Stimulated activated CD4-positive, alpha-beta T cell treated with anti-CD3 and anti-CD28 coated beads, Interleukin-4, amount 100 ng/mL, for 24 hours (primary cell): ENCODE results near the gene SCEL.
"Not testable (repeated sequence)": the region's sequence is repeated elsewhere in the genome, so short reads cannot be mapped to it uniquely, and the experiment has no call there.

Source experiments
- DNase-seq: peaks from one replicate; pipeline ENCODE4 v3.0.0-alpha.2; 2020

The SCEL gene

DNA sequence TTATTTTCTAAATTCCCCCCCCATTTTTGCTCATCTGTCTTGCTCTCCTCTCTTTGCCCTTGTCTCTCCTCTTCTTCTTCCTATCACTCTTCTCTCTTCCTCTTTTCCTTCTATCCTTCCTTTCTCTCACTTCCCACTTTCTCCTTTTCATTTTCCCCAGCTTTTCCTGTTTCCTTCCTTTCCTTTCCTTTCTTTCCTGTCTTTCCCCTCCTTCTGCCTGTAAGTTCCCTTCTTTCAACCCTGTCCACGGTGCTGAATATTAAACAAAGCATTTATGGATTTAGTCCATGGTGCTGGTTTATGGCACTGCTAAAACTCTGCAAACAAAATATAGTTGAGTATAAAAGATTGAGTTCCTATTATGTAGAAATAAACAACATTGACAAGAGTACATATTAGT, 27.6 kb downstream of the SCEL start:
- DNase-seq: no peak

DNA sequence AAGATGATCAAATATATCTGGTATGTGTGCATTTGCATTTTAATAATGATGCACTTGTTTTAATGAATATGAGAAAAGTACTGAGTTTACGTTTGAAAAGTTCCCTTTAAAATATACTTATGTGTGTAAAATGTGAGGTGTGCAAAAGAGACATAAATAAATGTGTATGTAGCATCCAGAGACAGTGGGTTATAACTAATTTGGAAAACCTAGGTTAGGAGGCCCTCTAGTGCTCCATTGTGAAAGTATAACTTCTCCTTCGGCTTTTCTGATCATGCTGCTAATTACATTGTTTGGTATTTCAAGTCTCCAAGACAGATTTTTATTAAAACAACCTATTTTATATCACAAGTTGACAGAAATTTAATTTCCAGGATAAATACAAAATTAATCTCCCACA, 30.1 kb downstream of the SCEL start:
- no peak for DNase-seq

DNA sequence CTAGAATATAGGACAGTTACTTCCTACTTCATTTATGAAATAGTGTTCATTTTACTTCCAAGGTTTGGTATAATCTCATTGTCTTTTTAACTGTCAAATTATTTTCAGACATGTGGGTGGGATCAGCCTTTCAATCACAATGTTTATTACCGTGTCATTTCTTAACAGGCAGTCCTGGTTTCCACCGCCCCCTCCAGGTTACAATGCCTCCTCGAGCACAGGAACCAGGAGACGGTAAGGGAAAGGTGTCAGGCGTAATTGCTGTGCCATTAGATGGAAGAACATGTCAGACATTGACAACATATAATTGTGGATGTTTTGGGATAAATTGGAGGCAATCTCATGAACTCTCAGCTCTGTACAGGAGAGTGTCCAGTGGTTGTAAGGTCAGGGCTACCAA, 36.5 kb downstream of the SCEL start:
- no peak for DNase-seq

DNA sequence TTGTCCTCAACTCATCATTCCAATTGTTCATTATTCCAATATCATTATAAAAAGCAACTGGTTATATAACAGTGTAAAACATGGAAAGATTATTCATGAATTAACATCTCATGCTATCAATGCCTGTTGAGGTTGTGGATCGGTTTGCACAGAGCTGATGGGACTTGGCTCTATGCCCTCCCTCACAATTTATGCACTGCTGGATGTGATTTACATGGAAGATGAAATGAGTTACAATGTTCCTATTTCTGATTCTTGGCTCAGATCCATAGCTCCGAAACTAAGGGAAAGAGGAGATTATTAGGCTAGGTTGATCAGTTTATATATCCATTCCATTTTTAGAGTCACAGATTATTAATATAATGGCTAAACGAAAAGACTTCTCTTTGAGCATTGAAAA, 38.6 kb downstream of the SCEL start:
- no peak for DNase-seq

DNA sequence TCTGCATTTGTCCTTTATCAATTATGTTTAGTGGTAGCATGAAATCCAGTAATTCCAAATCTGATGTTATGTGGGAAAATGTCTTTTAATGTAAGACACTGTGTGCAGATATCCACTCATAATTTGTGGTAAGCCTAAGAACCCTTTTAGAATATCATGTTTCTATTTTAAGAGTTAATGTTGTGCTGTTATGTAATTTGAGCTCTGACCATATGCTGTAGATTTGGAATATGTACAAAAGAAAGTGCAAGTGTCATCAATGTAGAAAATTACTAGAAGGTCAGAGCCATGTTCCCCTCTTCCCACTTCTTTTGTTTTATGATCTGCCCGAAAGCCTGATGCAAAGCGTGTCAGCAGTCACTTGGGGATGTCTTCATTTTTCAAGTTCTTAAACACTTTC, 44.5 kb downstream of the SCEL start:
- DNase-seq: no peak

DNA sequence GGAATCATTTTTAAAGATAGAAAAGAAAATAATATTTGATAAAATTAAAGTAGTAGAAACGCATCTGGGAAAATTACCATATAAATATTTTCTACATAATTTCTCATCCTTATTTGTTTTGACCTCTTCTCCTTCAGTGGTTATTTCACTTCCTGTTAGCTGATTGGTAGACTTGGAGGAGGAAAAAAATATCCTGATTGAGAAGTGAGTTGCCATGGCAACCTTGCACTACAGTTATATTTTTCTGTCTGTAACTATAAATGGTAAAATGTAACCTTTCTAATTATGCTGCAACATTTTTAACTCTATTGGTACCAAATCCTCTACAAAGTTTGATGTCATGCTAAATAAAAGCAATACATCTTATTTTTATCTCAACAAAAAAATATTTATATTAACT, 45.2 kb downstream of the SCEL start:
- DNase-seq: no peak

DNA sequence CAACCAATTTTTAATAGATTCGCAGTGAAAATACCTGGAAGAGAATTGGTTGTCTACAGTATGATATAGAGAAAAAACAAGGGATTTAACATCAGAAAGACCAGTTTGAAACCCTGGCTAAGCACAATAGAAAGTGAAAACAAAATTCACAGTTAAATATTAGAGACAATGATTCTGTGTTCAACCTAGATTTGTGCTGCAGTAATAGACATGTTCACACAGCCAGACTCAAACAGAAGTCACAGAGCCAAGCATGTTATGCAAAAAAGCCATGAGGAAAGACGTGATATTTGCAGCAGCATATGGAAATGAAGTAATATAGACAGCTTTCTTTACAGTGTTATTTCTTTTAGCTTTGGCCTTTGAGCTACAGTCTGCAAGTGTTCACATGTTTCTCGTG, 48.1 kb downstream of the SCEL start:
- no peak for DNase-seq

DNA sequence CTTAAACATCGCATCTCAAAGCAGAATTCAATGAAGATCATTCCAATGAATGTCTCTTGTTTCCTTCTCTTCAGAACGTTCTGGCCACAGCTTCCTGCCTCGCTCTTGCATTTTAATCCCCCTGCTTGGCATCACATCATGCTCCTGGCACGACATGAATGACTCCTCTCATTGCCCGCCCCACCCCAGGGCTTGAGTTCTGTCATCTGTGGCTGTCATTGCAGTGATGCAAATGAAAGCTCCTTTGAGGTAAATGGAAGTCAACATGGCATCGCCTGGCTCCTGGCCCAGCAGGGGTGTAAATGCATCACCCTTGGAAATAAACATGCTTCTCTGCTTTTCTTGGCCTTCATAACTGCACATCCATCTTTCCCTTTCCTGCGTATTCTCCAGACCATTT, 48.6 kb downstream of the SCEL start:
- no peak for DNase-seq

DNA sequence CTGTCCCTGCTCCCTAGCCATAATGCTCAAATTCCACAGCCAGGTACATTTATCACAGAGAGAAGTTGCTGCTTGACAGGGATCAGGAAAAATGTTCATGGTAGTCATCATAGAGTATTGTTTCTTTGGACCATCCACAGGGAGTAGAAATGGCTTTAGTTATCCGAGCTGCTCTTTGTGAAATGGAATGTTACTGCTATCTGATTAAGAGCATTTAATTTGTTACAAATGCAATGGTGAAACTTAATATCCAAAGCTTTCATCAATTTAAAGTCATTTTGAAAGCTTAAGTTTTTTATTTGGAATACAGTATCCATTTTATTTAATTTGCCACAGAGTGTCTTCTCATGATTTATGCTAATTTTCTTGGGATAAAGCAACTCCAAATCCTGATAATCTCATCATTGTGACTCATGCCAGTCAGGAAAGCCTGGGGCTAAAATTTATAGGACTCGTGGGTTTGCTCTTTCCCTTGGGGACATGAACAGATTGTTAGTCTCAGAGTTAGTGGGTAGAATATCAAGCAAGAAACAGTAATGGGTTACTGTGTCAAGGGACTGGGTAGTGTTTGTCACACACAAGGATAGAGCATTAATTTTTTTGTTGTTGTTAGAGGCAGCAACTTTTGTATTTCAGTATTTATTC, 59.8 kb downstream of the SCEL start:
- DNase-seq: no peak

DNA sequence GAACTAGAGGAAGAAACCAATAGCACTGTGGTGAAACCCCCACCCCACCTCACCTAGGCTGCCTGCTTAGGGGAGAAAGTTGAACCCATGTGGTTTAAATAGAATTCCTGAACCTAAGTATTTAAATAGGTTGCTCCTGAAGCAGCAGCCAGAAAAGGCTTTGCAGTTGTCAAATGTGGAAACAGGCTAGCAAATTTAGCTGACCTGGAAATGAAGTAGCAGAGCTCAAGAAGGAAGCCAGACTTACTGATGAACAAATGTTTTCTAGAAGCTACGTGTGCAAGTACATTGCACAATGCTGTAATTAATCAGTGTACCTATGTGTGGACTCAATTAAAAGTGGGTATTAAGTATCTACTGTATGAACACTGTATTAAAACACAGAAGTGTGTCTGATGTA, 61.3 kb downstream of the SCEL start:
- no peak for DNase-seq

DNA sequence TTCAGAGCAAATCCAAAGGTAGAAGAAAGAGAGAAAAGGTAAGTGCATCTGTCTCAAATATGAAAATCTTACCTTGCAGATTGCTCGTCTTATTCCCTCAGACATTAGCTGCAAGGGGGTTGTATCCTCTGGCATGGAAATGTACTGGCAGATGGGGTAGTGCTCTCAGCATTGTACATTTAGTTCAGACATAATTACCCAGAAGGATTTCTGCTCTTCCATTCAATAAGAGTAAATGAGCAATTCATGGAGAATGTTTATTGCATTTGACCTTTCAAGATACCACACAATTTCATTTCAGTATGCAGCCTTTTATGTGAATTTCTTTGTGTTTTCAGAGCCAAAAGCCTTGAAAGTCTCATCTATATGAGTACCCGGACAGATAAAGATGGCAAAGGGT, 63.8 kb downstream of the SCEL start:
- DNase-seq: no peak

DNA sequence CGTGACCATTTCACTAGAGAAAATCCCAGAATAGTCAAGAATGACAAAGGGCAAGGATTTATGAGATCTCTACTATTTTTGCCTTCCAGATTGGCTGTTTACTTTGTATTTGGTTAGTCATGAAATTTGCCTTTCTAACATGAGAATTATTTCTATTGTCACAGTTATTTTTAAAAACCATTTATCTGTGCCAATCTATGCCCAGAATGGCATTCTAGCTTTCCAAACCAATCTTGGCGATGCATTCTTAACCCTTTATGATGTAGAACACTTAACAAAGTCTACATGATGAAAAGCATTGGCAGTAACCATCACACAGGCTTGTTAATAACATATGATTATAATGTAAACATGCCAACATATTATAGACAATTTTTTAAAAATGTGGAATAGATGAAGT, 65.2 kb downstream of the SCEL start:
- no peak for DNase-seq

DNA sequence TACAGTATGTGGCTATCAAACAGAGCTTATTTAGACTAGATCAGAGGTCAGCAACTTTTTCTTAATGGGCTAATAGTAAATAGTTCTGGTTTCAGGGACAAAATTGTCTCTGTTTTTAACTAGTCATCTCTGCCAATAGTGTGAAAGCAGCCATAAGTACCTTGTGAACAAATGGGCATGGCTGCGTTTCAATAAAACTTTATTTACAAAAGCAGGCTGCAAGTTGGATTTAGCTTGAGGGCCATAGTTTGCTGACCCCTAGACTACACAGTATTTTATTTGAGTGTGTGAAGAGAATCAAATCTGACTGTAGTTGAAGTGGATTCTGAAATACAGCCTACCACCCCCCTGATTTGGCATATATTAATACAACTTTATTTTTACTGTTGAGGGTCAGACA, 75.6 kb downstream of the SCEL start:
- DNase-seq: no peak

DNA sequence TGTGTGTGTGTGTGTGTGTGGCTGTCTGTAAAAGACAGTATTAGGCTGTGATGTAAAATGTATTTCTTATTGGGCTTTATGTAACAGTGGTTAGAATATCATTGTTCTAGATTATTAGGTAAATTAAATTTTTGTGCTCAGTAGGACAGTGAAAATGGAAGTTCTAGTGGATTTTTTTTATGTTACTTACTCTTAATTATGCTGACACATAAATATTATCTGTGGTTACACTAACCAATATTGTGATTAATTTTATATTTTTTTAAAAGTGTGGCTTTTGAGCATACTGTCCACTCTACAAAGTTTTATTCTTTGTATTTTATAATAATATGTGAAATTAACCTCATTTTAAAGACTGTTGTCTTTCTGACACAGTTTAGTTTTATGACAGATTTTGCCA, 80.5 kb downstream of the SCEL start:
- DNase-seq: no peak

DNA sequence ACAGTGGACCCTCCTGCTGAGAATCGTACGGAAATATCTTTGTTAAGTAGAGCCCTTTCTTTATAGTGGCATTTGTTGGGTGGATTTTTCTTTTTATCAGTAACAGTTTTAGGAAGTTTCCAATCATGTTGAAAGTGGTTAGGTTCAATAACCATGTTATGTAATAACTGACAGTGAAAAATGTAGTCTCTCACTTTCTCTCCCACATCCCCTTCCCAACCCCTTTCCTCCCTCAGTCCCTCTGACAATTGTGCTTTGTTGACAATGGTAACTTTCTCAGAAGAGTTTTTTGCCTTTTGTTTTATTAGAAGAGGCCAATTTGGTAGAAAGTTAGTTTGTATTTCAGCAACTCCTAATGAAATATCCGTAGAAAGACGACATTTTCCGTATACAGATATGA, 84.1 kb downstream of the SCEL start:
- DNase-seq: no peak

DNA sequence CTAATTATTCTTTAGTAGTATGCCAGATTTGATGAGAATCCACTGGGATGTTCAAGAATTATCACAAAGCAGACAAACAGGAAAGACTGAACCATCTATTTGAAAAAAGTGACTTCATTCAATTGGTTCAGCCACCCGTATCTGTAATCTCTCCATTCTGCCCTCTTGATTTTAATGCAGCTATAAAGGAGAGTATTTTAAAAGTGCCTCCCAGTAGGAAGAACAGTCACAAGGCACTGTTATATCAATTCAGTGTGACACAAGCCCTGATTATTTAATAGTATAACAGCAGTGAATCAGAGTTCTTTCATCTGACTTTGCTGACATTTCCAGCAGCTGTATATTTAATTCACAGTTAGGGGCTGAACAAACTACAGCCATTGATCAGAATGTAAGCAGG, 84.6 kb downstream of the SCEL start:
- DNase-seq: no peak

DNA sequence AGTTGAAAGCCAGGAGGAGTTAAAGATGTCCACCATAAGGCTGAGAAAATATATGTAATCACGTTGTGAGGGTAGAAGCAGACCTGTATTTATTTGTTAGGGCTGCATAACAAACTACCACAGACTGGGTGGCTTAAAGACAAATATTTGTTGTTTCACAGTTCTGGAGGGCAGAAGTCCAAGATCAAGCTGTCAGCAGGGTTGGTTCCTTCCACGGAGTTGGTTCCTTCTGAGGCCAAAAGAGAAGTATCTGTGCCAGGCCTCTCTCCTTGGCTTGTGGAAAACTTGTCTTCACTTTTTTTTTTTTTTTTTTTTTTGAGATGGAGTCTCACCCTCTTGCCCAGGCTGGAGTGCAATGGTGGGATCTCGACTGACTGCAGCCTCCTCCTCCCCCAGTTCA, 88.3 kb downstream of the SCEL start:
- DNase-seq: no peak

DNA sequence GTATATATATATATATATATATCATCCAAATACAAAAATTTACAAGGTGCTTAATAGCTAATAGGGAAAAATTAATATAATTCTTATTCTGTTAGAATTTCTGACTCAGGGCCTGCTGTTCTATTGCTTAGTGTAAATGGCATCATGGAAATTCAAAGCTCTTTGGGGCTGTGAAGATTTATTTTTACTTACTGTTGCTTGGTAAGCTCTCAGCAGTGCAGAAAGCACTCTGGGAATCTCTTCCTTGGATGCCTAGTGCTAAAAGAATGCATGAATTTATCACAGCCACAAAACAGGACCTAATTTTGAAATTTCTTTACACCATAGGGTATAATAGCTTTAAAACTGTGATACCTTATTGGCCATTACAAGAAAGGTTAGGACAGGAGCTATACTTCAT, 92.7 kb downstream of the SCEL start:
- no peak for DNase-seq

DNA sequence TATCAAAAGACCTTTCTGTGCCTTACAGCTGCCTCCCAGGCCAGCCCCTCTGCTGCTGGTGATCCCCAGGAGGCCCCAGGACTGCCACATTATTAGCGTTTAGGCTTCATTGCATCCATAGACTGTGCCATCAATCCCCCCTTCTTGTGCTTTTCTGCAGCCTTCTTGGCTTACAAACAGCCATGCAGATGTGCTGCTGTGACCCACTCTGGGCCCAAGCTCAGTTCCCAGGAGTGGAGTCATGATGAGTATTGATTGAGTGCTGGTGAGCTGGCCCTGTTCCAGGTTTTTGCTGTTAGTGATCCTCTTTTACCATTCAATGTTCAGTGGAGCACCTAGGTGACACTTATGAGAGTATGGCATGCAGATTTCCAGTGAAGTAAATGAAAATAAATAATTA, 102.1 kb downstream of the SCEL start:
- no peak for DNase-seq

DNA sequence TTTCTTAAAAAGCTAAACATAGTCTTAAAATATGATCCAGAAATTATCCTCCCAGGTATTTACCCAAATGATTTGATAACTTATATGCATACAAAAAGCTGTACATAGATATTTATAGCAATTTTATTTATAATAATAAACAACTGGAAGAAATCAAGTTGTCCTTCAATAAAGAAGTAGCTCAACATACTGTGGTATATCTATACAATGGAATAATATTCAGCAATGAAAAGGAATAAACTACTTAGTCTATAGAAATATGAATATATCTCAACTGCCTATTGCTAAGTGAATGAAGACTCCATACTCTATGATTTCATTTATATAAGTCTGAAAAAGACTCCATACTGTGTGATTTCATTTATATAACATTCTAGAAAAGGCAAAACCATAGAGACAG, 114.9 kb downstream of the SCEL start:
- DNase-seq: no peak

DNA sequence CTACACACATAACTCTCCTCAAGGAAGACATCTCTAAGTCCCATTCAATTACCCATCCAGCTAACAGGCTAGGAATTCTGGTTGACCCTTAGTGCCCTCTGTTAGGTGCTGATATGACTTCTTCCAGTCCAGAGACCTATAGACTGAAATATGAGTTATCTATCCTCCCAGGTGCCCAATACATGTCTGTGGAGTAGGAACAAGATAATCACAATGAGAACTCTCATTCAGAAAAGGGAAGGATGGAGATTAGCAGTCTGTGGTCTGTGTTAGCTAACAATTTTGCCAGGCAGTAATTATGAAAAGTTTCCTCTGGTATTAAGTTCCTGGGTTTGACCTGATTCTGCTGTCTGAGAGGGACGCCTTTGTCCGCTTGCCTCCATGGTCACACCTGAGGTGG, 117.8 kb downstream of the SCEL start:
- no peak for DNase-seq

DNA sequence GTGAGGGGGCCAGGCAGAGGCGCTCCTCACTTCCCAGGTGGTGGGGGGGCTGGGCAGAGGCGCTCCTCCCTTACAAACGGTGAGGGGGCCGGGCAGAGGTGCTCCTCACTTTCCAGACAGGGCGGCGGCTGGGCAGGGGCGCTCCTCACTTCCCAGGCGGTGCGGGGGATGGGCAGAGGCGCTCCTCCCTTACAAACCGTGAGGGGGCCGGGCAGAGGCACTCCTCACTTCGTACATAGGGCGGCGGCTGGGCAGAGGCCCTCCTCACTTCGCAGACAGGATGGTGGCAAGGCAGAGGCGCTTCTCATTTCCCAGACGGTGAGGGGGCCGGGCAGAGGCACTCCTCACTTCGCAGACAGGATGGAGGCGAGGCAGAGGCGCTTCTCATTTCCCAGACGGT, 124.5 kb downstream of the SCEL start:
- DNase-seq: not testable (repeated sequence)

DNA sequence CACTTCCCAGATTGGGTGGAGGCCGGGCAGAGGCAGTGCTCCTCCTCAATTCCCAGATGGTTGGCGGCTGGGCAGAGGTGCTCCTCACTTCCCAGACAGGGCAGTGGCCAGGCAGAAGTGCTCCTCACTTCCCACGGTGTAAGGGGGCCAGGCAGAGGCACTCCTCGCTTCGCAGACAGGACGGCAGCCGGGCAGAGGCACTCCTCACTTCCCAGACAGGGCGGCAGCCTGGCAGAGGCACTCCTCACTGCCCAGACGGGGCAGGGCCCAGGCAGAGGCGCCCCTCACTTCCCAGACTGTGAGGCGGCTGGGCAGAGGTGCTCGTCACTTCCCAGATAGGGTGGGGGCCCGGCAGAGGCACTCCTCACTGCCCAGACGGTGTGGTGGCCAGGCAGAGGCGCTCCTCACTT, 125.3 kb downstream of the SCEL start:
- no peak for DNase-seq

DNA sequence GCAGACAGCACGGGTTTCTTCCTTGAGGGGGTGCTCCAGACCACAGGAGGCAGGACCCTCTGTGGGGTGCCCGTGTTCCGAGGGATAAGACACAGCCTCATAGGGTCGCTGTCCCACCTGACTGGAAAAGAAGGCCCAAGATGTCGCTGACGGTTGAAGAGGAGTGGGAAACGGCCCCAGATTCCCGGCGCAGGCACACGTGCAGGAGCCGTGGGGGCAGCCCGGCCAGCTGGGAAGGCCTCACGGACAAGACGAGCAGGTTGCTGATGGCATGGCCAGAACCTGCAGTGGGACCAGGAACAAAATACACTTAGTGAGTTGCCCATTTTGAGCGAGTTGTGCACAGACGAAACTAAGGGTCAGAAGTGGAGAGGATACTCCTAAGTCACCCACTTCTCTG, 126.8 kb downstream of the SCEL start:
- not testable (repeated sequence) for DNase-seq

DNA sequence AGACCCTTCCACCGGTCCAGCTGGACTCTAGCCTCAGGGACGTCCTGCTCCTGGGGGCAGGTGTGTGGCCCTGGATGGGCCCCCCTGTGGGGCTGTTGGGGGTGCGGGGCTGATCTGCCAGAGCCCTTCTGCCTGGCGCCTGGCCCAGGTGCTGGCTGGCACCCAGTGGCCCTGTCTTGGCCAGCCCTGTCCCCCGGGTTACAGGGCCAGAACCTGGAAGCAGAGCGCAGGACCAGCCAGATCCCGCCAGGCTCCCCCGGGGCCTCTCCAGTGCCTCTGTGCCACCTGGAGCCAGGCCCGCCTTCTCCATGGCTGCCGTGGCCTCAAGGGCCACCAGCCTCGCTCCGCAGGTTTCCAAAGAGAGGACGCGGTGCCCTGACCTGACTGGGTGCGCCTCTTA, 127.3 kb downstream of the SCEL start:
- not testable (repeated sequence) for DNase-seq

DNA sequence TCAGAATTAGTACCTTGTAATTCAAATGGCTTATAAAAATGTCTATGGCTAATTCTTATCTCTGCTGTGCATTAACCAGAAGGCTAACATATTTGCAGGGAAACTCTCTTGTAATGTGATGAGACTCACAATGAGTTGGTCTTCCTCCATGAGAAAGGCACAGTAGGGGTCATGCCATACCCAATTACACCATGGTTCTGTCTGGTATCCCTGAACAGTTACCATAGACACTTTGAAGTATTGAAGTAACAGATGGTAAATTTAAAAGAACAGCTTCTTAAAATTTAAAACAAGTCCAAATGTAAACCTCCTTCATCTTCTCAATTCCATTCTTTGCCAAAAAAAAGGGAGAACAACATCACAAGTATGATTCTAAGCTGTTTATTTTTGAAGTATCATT, 139.3 kb downstream of the SCEL start:
- no peak for DNase-seq
